Measurements from ENCODE around the gene FAM53B.

Gene FAM53B

DNA sequence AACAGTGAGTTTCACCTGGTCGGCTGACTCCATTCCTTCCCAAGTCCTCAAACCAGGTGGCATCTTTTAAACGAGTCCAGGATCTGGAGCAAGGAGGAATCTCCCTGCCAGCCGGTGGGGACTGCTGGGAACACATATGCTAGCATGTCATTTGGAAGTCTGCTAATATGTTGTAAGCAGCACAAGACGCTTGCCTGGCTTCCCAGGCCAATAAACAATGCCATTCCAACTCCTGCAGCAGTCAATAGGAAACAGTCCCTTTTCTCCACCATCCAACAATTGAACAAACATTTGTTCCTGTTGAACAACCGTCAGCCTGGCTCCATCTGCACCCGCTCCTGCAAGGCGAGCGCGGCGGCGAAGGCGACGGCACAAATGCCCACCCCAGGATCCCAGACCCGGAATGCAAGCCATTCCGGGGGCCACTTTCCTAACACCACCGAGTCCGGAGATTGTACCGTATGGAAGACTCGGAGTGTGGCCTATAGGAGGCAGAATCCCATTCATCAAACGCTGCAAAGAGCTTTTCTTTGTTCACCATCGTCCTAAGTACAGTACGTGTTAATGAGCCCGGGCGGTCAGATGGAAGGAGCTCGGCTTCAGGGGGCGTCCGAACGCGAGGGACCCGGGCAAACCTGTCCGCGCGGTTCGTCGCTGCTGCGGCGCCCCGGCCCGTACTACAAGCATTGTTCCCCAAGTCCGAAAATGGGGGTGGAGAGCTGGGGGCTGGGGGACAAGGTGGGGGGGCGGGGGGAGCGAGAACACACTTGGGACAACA lies 1.6 kb downstream of the FAM53B start:
- peak; percentile 18 to 50 for DNase-seq

DNA sequence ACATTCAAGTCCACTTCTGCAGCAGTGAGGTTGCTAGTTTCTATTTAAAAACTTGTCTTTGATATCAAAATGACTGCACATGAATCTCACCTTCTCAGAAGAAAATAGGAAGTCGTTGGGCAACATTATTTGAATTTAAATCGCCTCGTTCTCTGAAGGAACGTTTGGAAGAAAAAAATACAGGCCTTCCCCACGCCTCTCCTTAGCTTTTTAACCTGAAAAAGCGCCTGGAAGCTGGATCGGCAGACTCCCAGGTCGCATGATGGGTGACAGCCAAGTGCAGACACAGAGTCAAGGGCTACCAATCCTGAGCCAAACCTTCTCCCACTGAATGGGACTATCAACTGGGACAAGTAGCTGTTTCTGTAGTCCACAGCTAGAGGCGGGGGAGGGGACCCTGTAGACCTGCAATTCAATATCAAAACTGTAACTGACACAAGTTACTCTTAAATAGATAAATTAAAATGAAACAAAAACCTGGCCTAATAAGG lies 2.2 kb downstream of the FAM53B start:
- peak; percentile 27 for DNase-seq

DNA sequence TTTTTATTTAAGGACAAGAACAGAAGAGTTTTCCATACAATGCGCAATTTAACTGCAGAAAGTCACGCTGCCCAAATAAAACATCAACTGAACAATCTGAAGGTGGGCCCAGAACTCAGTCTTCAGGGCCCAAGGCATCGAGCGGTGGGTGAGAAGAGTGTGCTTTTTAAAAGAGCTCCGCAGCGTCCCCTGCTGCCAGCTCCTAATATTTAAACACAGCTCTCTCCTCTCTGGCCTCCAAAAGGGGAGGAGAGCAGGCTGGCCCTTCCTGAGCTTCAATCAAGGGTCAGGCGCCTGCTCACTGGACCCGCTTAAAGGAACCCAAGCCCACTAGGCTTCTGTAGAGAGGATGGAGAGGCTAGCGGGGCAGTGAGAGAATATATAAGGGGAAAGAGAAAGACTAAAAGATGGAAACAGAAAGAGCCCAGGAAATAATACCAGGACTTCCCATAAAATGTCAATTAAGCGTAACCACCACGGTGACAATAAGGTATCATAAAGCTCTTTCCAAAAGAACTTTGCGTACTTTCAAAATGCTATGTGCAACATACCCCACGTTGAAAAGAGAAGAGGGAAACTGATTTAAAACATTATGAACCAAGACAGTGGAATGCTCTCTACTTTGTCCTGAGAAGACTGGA lies 2.8 kb downstream of the FAM53B start:
- peak; percentile 71 to 74 for DNase-seq

DNA sequence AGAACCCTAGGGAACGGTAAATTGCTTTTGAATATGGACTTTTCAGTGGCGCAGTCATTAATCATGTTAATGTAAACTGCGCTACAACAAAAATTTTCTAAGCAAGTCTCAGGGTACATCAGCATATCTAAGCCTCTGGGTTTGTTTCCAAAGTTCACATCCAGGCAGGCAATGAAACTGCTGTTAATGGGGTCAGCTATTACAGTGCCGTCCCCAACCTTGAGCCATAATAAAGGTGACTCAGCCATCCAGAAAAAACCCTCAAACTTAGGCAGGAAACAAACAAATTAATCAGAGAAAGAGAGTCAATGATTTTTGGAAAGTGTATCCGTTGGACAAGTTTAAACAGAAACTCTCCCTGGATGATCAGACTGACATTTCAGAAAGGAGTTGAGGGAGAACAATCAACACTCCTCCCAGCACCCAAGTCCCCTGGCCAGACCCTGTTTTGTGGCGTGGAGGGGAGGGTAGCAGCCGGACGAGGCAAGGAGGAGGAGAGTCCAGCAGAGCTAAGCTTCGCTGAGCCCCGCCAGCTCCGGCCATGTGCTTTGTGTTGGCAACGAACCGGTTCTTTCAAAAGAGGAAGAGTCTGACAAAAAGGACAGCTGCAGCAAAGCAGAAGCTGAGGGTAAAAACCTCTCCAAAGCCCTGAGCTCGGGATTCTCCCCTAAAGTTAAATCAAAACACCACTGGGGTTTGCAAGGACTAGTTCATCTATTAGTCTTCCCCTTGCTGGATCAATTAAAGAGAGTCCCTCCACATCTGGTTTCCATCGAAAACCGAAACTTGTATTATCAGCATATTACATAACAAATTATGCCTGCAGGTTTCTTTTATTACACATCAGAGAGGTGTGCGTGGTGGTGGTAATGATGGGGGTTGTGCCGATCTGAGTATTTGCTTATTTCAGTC lies 3.6 kb downstream of the FAM53B start:
- DNase-seq: no peak

DNA sequence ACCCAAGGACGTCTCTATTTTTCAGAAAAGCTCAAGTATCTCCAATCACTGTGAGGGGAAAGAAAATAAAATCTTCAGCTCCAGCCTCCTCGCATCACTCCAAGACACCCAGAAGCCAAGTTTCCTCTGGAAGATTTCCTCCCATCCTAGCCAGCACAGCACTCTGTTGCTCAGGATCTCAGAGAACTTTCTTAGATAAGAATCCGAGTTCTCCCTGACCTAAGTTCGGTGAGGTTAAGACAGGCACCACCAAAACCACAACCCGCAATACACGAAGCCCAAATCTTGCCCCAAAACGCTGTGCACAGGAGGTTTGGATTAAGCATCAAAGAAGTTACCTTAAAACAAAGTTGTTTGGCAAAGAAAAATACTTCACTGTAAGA lies 4.2 kb downstream of the FAM53B start:
- no peak for DNase-seq

DNA sequence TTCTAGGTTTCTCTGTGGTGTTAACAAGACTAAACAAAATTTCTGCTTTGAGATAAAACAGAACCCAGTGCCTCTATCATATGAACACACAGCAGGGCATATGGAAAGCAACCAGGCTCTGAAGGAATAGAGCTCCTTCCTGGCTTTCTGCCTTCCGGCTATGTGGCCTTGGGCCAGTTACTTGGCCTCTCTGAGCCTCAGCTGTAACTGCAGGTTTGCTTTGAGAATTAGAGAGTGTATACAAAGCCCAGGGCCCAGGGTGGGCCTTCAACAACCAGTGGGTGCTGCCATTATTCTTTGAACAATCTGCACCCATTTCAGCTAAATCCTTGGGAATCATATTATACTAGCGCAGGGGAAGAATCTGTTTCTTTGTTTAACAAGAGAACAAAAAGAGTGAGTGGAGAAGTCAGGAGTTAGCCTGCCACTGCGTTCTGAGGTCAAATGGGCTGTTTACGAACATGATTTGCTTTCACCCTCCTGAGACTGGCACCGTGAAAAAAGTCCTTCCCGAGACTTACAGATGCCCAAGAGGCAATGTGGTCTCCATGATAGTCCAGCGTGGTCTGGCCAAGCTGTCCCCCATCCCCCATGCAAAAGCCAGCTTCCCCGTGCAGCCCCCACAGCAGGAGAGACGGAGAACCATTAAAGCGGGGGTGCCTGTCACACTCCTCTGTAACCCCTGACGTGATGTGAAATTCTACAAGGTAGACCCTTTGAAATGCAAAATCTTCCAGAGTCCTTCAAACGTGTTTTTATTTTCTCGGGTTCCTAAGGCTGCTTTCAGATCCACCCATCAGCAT lies 4.9 kb downstream of the FAM53B start:
- no peak for DNase-seq

DNA sequence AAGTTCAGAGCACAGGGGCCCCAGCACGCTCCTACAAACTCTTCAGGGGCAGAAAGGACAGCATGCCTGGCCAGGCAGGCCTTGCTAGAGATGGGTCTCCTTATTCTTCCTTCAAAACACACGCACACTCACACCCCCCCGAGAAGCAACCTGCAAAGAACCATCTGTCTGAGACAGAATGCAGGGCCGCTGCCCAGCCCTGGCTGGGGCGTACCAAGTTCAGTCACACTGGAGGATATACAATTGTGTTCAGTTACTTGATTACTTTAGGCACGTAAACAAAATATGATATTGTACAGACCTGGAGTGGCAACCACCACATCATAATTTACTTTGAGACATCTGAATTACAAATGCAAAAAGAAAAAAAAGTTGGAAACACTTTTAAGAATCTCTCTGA lies 5.7 kb downstream of the FAM53B start:
- no peak for DNase-seq

DNA sequence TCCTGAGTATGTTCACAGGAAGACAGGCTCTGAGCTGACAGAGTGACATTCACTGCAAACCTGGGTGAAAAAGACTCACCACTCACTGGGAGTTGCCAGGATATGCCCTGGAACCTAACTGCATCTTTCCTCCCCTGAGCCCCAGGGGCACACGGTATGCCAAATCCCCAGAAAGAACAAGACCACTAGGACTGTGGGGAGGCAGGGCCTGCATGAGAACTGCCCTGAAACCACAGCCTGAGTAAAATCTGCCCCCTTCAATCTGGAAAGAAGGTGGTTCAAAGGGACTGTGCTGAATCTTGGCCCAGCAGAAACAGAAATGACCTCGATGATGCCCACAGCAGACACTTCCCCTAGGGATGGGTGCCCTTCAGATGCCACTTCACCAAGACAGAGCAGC lies 6.5 kb downstream of the FAM53B start:
- DNase-seq: no peak

DNA sequence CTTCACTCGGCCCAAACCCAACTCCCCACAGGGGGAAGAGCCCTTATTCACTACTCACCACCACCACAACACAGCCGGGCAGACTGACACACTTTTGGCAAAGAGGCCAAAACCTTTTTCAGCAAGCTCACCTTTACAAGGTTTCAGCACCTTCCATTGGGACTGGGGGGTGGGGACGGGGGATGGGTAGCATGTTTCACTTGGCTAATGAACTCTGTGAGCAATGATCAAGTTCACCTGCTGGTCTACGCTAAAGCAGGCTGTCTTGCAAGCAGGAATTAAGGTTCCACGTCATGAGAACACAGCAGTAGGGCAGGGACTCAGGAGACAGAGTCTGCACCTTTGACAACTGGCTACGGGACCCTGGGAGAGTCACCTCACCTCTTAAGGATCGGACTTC lies 7.0 kb downstream of the FAM53B start:
- DNase-seq: no peak

DNA sequence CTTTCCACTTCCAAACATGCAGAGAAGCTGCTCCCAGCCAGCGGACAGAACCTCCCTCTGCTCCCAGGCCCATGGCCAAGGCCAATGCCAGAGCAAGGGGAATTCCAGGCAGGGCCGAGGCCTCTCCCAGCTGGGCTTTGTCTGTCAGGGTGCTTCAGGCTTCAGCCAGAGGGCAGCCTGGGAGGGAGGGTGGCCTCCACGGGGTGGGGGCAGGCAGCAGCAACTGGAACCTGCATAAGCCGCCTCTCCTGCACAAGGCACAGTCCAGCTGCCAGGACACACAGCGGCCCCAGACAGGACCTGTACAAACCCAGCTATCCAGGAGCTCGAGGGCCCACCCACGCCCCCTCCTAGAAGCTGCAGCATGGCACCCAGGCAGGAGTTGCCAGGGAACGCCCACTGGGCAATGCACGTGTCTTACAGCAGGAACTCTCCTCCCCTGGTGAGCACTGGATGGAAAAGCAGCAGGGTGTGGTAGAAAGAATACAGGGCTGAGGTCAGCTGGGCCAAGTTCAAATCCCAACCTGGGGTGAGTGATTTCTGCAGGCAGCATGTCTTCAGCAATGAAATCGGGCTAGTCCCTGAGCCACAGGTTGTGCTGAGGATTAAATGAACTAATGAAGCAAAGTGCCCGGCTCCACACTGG lies 7.6 kb downstream of the FAM53B start:
- no peak for DNase-seq

DNA sequence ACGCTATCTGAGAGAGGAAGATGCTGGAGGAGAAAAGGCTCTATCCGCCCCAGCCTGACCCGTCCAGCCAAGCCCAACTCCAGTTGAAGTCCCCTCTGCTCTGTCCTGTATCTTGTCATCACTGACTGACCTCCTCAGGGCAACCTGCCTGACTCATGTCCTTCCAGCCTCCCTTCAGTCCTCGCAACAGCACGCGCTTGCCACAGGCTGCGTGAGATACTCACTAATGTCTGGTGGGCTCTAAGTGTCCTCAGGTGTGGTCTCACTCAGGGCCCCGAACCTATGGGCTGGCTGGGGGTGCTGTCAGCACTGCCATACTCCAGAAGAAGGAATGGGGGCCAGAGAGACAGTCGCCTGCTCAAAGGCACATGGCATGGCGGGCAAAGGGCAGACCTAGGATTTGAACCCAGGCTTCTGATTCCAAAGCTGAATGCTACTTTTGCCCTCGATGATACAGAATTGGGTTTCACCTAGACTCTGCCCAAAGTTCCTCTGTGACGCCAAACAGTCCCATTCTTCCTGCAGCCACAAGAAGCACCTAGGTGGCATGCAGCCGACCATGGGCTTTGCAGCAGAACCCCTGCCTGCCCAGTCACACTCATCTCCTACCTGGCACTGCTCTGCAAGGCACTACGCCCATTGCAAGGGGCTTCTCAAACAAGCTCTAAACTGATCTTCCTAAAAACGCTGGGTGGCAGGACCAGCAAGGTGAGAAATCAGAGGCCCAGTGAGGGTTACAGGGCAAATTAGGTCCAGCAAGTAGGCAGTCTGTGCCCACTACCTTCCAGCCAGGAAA lies 8.5 kb downstream of the FAM53B start:
- DNase-seq: no peak

DNA sequence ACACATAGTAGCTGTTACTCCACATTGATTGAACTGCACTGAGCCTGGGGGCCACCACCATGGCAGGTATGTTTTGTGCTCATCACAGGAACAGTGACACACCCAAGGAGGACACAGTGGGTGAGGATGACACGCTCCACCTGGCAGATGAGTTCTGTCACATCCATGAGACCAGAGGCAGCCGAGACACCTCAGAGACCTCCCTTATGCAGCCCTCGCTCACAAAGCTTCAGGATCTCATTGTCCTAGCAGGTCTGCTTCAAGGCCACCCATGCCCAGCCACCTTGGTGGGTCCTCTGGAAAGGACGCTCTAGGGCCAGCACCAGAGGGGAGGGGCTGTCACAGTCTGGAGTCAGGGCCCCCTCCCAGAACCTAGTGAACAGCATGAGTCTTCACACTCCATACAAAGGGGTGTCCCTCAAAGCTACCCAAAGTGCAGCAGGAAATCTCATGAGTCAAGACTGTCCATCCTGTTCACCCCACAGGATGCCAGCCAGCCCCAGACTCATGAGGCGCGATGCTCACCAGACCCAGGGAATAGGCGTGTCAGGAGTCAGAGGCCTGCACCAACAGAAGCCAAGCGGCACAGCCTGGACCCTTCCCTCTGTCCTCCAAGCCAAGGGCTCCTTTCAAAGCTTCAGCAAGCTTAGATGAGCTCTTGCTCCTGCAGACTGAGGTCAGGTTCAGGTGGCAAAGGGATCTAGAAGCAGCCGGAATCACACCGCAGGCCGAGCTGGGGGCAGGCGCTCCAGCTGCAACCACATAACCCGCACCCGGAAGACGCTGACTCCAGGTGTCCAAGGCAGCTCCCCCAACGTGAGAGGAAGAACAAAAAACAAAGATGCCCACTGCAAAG lies 9.6 kb downstream of the FAM53B start:
- no peak for DNase-seq

DNA sequence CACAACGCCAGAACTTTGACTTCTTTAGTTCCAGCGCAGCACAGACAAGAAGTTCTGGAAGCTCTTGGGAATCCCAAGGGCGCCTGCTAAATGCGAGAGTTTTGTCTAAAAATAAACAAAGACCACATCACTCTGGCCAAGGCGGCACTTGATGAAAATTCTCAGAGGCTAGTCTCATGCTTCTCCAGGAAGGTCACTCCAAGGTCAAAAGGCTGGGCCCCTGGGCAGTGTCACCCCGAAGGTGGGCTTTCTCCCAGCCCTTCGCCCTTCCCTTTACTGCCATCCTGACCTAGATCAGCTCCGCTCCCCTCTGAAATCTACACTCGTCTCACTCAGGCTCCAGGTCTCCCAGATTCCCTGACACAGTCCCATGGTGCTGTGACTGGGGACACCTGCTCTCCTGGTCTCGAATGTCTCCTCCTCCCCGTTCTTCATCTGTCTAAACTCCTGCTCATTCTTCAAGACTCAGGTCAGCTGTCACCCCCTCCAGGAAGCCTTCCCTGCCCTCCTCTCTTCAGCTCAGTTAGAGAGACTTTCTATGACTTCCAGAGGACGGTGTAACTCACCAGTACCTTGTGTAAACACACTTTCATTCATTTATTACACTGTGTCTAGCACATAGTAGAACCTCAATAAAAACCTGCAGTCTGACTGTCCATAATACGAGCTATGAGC lies 10.5 kb downstream of the FAM53B start:
- DNase-seq: no peak

DNA sequence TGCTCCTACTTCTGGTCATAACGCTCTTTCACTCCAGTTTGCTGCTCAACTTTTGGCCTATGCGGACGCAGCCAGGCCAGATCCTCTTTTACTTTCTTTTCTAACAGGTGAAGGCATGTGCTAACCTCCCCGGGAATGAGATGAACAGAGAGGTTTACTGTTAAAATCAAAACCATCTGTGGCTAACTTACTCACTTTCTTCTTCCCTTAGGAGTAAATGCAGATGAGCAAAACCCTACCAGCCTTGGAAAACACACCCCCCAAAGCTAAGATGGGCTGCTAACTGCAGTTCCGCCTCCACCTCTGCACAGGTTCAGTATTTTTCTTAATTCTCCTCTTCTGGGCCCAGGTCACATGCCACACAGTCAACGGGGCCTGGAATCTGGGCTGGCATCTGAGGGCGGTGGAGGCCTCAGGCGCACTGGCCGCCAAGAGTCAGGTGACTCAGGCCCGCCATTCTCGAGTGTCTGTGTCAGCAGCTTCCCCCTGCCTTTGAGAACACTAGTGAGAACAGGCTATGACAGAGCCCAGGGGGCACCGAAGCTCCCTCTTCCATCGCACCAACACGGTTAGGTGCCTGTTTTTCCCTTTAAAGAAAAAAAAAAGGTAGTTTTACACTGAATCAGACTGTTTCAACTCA lies 11.1 kb downstream of the FAM53B start:
- DNase-seq: no peak

DNA sequence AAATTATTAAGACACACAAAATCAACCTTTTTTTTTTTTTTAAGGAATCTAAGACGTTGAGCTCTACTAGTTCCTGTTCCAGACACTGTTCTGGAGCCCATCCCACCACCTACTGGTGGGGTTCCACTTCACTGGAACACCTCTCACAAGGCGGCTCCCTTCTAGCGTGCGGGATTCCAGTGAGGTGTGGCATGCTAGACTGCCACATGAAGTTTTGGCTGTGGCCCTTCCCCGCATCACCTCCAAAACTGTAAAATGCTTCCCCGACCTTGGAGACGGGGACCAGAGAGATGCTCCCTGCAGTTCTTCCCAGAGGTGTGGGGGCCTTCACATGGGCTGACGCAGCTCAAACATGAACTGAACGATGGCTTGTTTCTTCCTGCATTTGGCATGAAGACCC lies 12.6 kb downstream of the FAM53B start:
- DNase-seq: no peak

DNA sequence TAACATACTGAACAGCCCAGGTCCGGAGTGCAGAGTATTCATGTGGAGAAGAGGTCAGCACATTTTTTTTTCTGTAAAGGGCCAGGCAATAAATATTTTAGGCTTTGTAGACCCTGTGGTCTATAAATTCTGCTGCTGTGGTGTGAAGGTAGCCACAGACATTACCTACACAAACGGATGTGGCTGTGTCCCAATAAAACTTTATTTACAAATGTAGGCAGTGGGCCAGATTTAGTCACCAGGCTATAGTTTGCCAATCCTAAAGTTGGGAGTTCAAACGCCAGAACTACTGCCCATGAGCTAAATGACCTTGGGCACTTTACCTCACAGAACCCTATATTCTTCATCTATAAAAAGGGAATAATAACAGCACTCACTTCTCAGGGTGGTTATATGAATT lies 13.4 kb downstream of the FAM53B start:
- DNase-seq: no peak

DNA sequence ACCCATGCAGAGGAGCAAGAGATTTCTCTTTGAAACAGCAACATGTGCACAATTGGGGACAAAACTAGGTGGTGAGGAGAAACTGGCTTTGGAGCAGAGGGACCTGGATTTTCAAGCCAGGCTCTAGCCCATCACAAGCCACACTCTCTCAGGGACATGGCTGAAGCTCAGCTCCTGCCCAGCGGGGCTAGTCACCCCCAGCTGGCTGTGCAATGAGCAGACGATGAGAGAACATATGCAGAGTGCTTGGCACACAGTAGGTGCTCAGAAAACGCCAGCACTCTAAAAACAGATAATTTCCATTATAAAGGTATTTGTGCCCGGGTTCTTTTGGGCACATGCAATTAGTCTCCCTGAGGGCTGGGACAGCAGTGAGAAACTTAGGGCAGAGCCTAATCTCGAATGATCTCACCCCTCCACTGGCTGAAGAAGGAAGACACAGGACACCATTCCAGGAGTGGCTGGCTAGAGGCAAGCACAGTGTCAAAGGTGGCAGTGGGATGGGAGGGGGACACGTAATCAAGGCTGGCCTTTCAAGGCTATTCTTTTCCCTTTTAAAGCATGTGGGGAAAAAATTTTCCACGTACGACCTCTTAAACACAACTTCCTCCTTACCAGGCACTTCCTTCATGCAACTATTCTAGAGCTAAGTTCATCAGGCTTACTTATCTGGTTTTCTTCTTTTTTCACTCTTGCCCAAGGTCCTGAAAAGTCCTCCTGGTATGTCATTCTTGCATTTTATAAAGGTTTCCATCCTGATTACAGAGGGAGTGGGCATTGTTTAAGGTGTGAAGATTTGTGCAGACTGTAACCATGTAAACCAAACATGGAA lies 15.1 kb downstream of the FAM53B start:
- DNase-seq: no peak
